NB4 (cell line): ENCODE measurements around the gene SGSM2.

ENCODE experiments used
- CTCF ChIP-seq: IDR thresholded peaks from one replicate; pipeline ENCODE4 v1.5.1; 2012; ENCODE audit warnings: low read depth, low read length
- MAX ChIP-seq: IDR thresholded peaks from 2 replicates; pipeline ENCODE4 v1.6.1; 2011; ENCODE audit warnings: low read depth, low read length
- MYC ChIP-seq: IDR thresholded peaks from 2 replicates; pipeline ENCODE4 v1.6.1; 2011; ENCODE audit warnings: low read depth, low read length
- POLR2A ChIP-seq: IDR thresholded peaks from 2 replicates; pipeline ENCODE4 v1.6.1; 2011; ENCODE audit warnings: mild to moderate bottlenecking; ENCODE audit not compliant: insufficient read length; ENCODE audit errors: extremely low read depth

- no peak for TF ChIP-seq POLR2A
- no peak for TF ChIP-seq CTCF
- TF ChIP-seq MYC = no peak
- TF ChIP-seq MAX = no peak
Measured at GRCh38 chr17:2323629-2324314, 13.5 kb upstream of the SGSM2 start.
